ENCODE data around the gene PDIA4.

DNA sequence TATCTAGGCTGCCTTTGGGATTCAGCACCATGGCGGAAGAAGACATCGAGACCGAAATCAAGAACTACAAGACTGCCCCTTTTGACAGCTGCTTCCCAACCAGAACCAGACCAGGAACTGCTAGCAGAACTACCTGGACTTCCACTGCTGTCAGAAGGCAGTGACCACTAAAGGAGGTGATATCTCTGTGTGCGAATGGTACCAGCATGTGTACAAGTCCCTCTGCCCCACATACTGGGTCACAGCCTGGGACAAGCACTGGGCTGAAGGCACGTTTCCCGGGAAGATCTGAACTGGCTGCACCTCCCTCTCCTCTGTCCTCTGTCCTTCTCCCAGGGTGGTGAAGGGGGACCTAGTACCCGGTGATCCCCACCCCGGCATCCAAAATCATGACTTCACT, 25.6 kb upstream of the PDIA4 start:
- TF ChIP-seq, protein P1, sequence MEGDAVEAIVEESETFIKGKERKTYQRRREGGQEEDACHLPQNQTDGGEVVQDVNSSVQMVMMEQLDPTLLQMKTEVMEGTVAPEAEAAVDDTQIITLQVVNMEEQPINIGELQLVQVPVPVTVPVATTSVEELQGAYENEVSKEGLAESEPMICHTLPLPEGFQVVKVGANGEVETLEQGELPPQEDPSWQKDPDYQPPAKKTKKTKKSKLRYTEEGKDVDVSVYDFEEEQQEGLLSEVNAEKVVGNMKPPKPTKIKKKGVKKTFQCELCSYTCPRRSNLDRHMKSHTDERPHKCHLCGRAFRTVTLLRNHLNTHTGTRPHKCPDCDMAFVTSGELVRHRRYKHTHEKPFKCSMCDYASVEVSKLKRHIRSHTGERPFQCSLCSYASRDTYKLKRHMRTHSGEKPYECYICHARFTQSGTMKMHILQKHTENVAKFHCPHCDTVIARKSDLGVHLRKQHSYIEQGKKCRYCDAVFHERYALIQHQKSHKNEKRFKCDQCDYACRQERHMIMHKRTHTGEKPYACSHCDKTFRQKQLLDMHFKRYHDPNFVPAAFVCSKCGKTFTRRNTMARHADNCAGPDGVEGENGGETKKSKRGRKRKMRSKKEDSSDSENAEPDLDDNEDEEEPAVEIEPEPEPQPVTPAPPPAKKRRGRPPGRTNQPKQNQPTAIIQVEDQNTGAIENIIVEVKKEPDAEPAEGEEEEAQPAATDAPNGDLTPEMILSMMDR (IDR thresholded peaks at IDR 0.05): no peak
- no peak for TF ChIP-seq POLR2A (IDR thresholded peaks at IDR 0.05)

Measured in uterus (tissue), 2 donors.